NCI-H748 (cell line): ENCODE measurements around the gene HOPX.
"Not testable (repeated sequence)": the region's sequence is repeated elsewhere in the genome, so short reads cannot be mapped to it uniquely, and the experiment has no call there.

Experiments used
- DNase-seq: peaks from one replicate; lab custom pipeline; 2025; ENCODE audit not compliant: unreplicated experiment; lab: John Stamatoyannopoulos, UW

HOPX gene

DNA sequence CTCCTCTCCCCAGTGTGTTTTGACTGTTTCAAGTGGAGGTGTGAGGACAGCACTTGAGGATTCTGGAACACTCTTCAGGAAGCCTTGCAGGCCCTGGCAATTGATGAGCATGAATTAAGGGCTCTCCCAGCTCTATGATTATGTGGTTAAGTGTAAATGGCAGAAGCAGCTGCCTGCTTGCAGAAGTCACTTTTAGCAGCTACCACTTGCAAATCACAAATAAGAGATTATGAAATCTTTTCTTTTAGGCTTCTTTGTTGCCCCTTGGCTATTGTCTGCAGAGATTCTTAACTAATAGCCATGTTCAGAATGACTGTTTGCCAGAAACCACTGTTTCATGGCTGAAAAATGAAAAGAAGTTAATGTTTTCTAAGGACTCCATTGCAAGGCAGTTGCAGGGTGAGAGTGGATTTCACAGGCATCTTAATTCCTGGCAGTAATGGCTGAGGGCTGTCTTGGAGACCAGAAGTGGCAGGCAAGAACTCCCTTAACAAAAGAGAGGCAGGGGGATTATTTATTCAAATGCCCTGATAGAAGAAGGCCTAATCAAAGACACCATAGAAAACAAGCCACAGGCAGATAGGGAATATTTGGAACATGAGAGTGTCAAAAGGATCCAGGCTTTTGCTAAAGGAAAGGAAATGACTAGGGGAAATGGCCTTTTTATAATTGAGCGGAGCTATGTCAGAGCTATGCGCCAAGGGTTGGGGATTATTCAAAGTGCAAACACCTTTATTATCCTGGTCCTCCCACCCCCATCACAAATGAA, 8.3 kb upstream of the HOPX start:
- no peak for DNase-seq

- no peak for DNase-seq
Measured at GRCh38 chr4:56688094-56688647, 7.1 kb upstream of the HOPX start.

GRCh38 chr4:56686537-56687231, 5.6 kb upstream of the HOPX start:
- DNase-seq = no peak

DNA sequence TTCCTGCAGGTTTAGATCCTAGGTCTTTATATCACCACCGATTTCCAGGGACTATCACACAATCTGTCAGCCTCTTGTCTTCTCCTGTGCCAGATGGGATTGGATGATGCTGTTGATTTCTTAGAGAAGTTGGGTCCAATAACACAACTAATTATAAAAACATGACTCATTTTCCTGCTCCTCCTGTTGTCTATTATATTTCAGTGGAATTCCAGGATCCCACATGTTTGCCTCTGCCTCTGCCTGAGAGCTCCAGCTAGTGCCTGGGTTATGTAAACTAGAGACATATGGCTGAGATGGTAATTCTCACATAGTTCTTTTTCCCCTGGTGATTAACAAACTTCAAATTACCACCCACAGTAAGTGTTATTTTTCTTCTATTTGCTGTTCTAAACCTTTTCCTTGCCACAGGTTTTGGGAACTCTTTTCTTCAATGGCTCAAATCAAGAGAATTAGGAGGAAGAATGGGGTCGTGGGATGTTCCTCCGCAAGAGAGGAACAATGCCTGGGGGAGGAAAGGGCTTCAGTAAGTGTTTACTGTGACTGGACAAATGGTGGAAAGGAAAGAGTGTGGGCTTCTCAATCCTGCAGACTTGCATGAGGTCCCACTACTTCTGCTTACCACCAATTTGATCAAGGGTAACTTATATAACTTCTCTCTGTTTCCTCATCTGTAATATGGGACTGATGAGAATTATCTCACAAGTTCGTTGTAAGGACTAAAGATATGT, 3.4 kb upstream of the HOPX start:
- no peak for DNase-seq

- DNase-seq = no peak
Measured at GRCh38 chr4:56683455-56683854, 2.4 kb upstream of the HOPX start.

- peak; percentile 75 for DNase-seq
Measured at GRCh38 chr4:56681853-56682525, 893 bp upstream of the HOPX start.

DNA sequence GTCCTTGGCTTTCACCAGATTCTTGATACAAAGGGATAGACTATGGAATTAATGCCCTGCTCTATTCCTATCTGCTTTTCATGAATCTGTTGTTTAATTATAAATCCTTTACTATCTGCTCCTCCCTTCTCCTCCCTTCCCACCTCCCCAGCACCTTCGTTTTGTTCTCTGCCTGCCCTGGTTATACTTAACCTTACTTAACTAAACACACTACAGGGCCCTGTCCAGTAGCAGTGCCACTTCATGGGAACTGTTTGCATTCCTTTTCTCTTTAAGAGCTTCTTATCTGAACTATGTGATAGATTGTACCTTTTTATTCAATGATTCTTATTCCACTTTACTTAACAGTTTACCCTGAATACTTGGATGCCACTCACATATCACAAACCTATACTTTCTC, 830 bp downstream of the HOPX start:
- no peak for DNase-seq

GRCh38 chr4:56677711-56678110, 3.4 kb downstream of the HOPX start:
- DNase-seq = no peak

DNA sequence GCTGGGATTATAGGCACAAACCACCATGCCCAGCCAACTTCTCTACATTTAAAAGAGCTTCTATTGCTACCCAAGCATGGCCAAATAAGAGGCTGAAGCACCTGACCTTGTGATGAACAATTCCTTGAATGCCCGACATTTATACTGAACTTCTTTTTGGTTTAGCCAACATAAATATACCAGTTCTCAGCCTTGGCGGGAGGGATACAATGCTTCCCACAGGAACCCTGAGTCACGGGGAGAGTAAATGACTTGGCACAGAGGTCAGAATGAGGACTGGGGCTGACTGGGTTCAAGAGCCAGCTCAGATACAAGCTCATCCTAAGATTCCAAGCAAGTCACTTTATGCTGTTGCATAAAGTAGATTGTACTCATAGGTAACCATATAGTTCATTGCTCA, 6.1 kb downstream of the HOPX start:
- DNase-seq = no peak

DNA sequence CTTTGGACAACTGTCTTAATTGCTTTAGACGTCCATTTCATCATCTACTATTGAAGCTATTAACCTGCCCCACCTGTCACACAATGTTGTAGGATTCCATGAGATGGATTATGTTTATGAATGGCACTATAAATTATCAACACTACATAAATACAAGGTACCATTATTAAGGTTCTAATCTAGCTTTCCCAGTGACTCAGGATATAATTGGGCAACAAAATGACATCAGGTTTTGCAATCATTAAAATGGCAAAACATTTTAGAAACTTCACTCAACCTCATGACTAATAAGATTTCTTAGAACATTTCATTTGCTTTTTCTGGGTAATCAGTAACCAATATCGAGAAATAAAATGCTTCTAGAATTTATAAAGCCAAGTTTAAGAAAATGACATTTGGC, 9.2 kb downstream of the HOPX start:
- no peak for DNase-seq

DNA sequence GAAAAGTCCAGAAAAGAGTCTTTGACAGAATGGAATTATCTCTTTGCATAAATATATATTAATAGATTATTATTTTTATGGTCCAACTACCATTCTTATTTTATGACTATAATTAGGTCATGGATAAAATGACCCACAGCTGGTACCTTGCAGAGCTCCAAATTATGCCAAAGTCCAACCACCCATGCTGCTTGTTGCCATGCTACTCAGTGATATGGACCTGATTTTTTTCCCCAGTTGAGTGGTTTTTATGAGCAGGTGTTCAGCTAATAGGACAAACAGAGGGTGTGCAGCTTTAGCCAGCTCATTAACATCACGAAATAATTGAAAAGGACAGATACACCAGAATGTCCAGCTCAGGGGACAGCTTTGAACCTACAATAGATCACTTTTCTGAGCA, 9.7 kb downstream of the HOPX start:
- DNase-seq = peak; percentile 25

GRCh38 chr4:56668267-56668666, 12.8 kb downstream of the HOPX start:
- DNase-seq = peak; percentile 19

GRCh38 chr4:56667396-56667795, 13.7 kb downstream of the HOPX start:
- not testable (repeated sequence) for DNase-seq

GRCh38 chr4:56666279-56666678, 14.8 kb downstream of the HOPX start:
- DNase-seq = no peak

- no peak for DNase-seq
Measured at GRCh38 chr4:56665781-56666180, 15.3 kb downstream of the HOPX start.

GRCh38 chr4:56662782-56663468, 18.2 kb downstream of the HOPX start:
- peak; percentile 2 for DNase-seq

DNA sequence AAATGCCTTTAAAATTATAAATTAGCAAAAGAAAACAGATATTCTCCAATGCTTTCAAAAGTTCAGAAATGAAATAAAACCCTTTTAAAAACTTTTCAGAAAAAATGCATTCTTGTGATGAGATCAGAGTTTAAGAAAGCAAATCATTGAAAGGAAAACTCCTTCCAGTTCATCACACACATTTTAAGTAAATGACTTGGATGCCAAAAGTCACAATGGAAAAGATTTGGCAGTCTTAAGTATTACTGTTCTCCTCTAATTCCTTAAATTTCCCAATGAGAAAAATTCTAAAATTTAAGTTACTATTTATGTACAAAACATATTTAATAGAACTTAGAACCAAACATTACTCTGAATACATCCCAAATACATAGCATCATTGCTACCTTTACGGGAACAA, 21.1 kb downstream of the HOPX start:
- no peak for DNase-seq

- no peak for DNase-seq
Measured at GRCh38 chr4:56658528-56658927, 22.6 kb downstream of the HOPX start.

DNA sequence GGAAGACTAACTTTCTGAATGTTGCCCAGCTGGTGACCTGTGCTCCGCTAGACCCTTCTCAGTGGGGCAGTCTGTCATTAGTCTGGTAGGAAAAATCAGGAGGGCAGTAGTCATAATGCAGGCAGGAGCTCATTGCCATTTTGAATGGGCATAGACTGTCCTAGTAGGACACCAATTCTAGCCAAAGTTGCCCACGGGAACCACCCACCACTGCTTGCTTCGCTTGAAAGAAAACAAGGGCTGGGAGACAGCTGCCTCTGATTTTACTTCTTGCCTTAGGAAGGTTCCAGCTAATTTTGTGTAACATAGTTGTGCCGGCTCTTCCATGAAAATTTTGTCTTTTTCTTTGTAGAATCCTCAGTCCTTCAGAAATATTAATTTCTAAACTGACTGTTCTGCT, 23.3 kb downstream of the HOPX start:
- DNase-seq = no peak

- DNase-seq = no peak
Measured at GRCh38 chr4:56657128-56657527, 24.0 kb downstream of the HOPX start.

DNA sequence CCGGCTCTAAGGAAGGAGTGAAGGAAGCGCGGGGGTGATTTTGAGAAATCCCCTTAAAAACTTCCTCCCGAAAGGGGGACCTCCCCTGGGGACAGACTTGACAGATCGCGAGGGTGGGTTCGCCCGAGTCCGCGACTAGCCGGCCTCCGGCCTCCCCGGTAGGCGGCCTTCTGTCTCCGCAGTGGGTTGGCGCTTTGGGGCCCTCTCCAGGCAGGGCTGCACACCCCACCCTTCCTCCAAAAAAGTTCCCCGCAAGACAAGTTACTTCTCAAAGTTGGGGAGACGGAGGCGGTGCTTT, 24.8 kb downstream of the HOPX start:
- no peak for DNase-seq
